Ovary (tissue), 3 donors: ENCODE data around the gene SETX.

Source experiments
- CTCF ChIP-seq, 3 donors: fragments of 450-650 bp in 2 of 3; fragments of 200-600 bp in 1 of 3; IDR thresholded peaks; one replicate each; pipeline versions ENCODE4 v1.5.1 to v1.8.0; 2016 to 2022; ENCODE audit warnings: antibody characterized with exemption in 3 of 3, mild to moderate bottlenecking in 1 of 3
- POLR2A ChIP-seq: fragments of 450-650 bp; IDR thresholded peaks from one replicate; pipeline ENCODE4 v1.6.1; 2017; ENCODE audit warnings: antibody characterized with exemption, mild to moderate bottlenecking, moderate library complexity
- donor health status: DM: no; HTN: no; CAD: no.

- TF ChIP-seq CTCF (IDR thresholded peaks at IDR 0.05): no peak
- no peak for TF ChIP-seq POLR2A
These were observed 15.8 kb upstream of the SETX start for GRCh38 chr9:132370592-132370991.
